DND-41 (cell line): ENCODE measurements around the gene TLDC2.

ENCODE experiments used
- ATAC-seq: fragments of 200-7000 bp; cut with Tn5 transposase; 3 replicates; pipeline ENCODE4 v1.9.1; 2021; ENCODE audit warnings: low read depth; ENCODE audit not compliant: insufficient read depth
- DNase-seq: peaks from one replicate; pipeline ENCODE4 v3.0.0-alpha.2; 2020
- H2AFZ ChIP-seq: 2 replicates; pipeline ENCODE4 v1.6.0; 2012; ENCODE audit warnings: low read depth, low read length
- H3K27ac ChIP-seq: 2 replicates; pipeline ENCODE4 v1.5.1; 2012; ENCODE audit warnings: low read length, inconsistent platforms
- H3K27me3 ChIP-seq: fragments of 200-600 bp; sonication (generic); 2 replicates; pipeline ENCODE4 v1.6.0; 2012; ENCODE audit warnings: low read length, mild to moderate bottlenecking, inconsistent platforms; ENCODE audit not compliant: insufficient read depth, poor library complexity
- H3K36me3 ChIP-seq: 2 replicates; pipeline ENCODE4 v1.5.1; 2012; ENCODE audit warnings: low read length, inconsistent platforms; ENCODE audit not compliant: insufficient read depth
- H3K4me1 ChIP-seq: 2 replicates; pipeline ENCODE4 v1.5.1; 2012; ENCODE audit warnings: mild to moderate bottlenecking, low read length; ENCODE audit not compliant: insufficient read depth
- H3K4me2 ChIP-seq: 2 replicates; pipeline ENCODE4 v1.6.0; 2012; ENCODE audit warnings: mild to moderate bottlenecking, moderate library complexity, low read length, inconsistent platforms; ENCODE audit not compliant: insufficient read depth
- H3K4me3 ChIP-seq, 2 experiments: fragments of 200-600 bp in 1 of 2; shearing (Covaris generic) in 1 of 2; 2 replicates each; pipeline ENCODE4 v1.5.1; 2012 to 2016; ENCODE audit warnings: inconsistent platforms in 2 of 2, low read length in 2 of 2, mild to moderate bottlenecking in 2 of 2, low read depth in 1 of 2, moderate library complexity in 1 of 2
- H3K79me2 ChIP-seq: 2 replicates; pipeline ENCODE4 v1.6.0; 2012; ENCODE audit warnings: low read length, inconsistent platforms; ENCODE audit not compliant: insufficient read depth
- H3K9ac ChIP-seq: 2 replicates; pipeline ENCODE4 v1.6.0; 2012; ENCODE audit warnings: low read depth, mild to moderate bottlenecking, inconsistent platforms, low read length, moderate library complexity
- H3K9me3 ChIP-seq: 2 replicates; pipeline ENCODE4 v1.5.1; 2012; ENCODE audit warnings: low read length, moderate library complexity, mild to moderate bottlenecking, inconsistent platforms; ENCODE audit not compliant: insufficient read depth, severe bottlenecking
- H4K20me1 ChIP-seq: 2 replicates; pipeline ENCODE4 v1.6.0; 2012; ENCODE audit warnings: low read length; ENCODE audit not compliant: insufficient read depth
- CTCF ChIP-seq: IDR thresholded peaks from 2 replicates; pipeline ENCODE4 v1.5.1; 2012; ENCODE audit warnings: borderline replicate concordance, low read length, moderate library complexity, mild to moderate bottlenecking; ENCODE audit not compliant: poor library complexity, severe bottlenecking; ENCODE audit errors: extremely low read depth
- EZH2 ChIP-seq: IDR thresholded peaks from 3 replicates; pipeline ENCODE4 v1.6.1; 2012; ENCODE audit warnings: borderline replicate concordance, low read depth, mild to moderate bottlenecking, moderate library complexity, low read length, inconsistent platforms; ENCODE audit not compliant: severe bottlenecking

TLDC2 gene

GRCh38 chr20:36917240-36917639 lies 41.3 kb downstream of the TLDC2 start:
- no peak overlapping the region for H3K9ac ChIP-seq
- H3K4me3 ChIP-seq = no peak overlapping the region
- no peak overlapping the region for H3K4me2 ChIP-seq
- no peaks in the 10 kb centered on the region for H3K4me1 ChIP-seq
- H3K9me3 ChIP-seq = no peaks in the 10 kb centered on the region
- H3K27me3 ChIP-seq = no peaks in the 10 kb centered on the region
- DNase-seq (no peak), ATAC-seq (no peak)
- no peak overlapping the region for H2AFZ ChIP-seq
- H3K79me2 ChIP-seq = no peaks in the 10 kb centered on the region
- H4K20me1 ChIP-seq = no peaks in the 10 kb centered on the region
- H3K27ac ChIP-seq = no peak overlapping the region
- H3K36me3 ChIP-seq = no peaks in the 10 kb centered on the region
- no peak for TF ChIP-seq CTCF
- no peak for TF ChIP-seq EZH2

- no peak for DNase-seq
- no peaks in the 10 kb centered on the region for H3K36me3 ChIP-seq
- H3K27me3 ChIP-seq = no peaks in the 10 kb centered on the region
- no peak overlapping the region for H2AFZ ChIP-seq
- no peak overlapping the region for H3K27ac ChIP-seq
- H3K4me1 ChIP-seq = no peaks in the 10 kb centered on the region
- no peak overlapping the region for H3K4me3 ChIP-seq
- ATAC-seq = no peak
- H3K79me2 ChIP-seq = no peaks in the 10 kb centered on the region
- no peaks in the 10 kb centered on the region for H3K9me3 ChIP-seq
- no peak overlapping the region for H3K4me2 ChIP-seq
- H3K9ac ChIP-seq = no peak overlapping the region
- TF ChIP-seq CTCF (no peak), EZH2 (no peak)
- no peaks in the 10 kb centered on the region for H4K20me1 ChIP-seq
Measured at GRCh38 chr20:36917943-36918342, 42.0 kb downstream of the TLDC2 start.

- Histone ChIP-seq H3K27me3 (no peaks in the 10 kb centered on the region), H3K79me2 (no peaks in the 10 kb centered on the region), H3K36me3 (no peaks in the 10 kb centered on the region), H3K4me1 (no peaks in the 10 kb centered on the region), H3K4me3 (no peak overlapping the region), H3K9ac (no peak overlapping the region), H4K20me1 (no peaks in the 10 kb centered on the region), H2AFZ (no peak overlapping the region), H3K27ac (no peak overlapping the region), H3K4me2 (no peak overlapping the region), H3K9me3 (no peaks in the 10 kb centered on the region)
- peak; percentile 49 for DNase-seq
- TF ChIP-seq EZH2 (no peak), CTCF (peak; percentile 92)
- peak; percentile 79 for ATAC-seq
Measured at GRCh38 chr20:36919715-36920333, 43.9 kb downstream of the TLDC2 start.

GRCh38 chr20:36920334-36920730 lies 44.4 kb downstream of the TLDC2 start:
- H3K9ac ChIP-seq = no peak overlapping the region
- no peak overlapping the region for H3K4me3 ChIP-seq
- H3K4me1 ChIP-seq = no peaks in the 10 kb centered on the region
- TF ChIP-seq CTCF = no peak
- no peak for TF ChIP-seq EZH2
- H3K9me3 ChIP-seq = no peaks in the 10 kb centered on the region
- ATAC-seq (no peak), DNase-seq (no peak)
- H2AFZ ChIP-seq = no peak overlapping the region
- no peaks in the 10 kb centered on the region for H3K79me2 ChIP-seq
- no peak overlapping the region for H3K27ac ChIP-seq
- H4K20me1 ChIP-seq = no peaks in the 10 kb centered on the region
- no peak overlapping the region for H3K4me2 ChIP-seq
- H3K36me3 ChIP-seq = no peaks in the 10 kb centered on the region
- H3K27me3 ChIP-seq = no peaks in the 10 kb centered on the region
